Measurements from ENCODE around the gene DNAJC16. TPM values are rescaled to one million over a fixed set of nuclear protein-coding genes. Genes with fewer than 3 reads are reported as not detected.
A peak's percentile ranks its signal among the peaks of the same experiment; 100 is the strongest.

Gene DNAJC16
- total RNA-seq, 1 experiment from 2014 or later = 15.1 TPM

- H3K4me1 Mint-ChIP-seq (ENCODE audit: low read depth, unreplicated experiment) = no peaks in the 10 kb centered on the region
- Histone ChIP-seq H3K9me3 (no peaks in the 10 kb centered on the region), H3K4me3 (ENCODE audit: low read depth, low read length) (no peak overlapping the region), H3K36me3 (ENCODE audit: control insufficient read depth, insufficient read depth, low read length) (peaks cover 2% of the 10 kb centered on the region; the same call in 1 of the 2 replicates), H3K4me1 (no peaks in the 10 kb centered on the region), H3K27me3 (replicated peaks; ENCODE audit: control insufficient read depth, insufficient read depth, low read length) (no peaks in the 10 kb centered on the region)
- H3K9me3 Mint-ChIP-seq (ENCODE audit: unreplicated experiment) = no peaks in the 10 kb centered on the region
- POLR2A ChIA-PET = no interaction called here
- peaks cover 62% of the 10 kb centered on the region for H3K36me3 Mint-ChIP-seq (ENCODE audit: insufficient read depth, unreplicated experiment)
- TF ChIP-seq CTCF (IDR thresholded peaks at IDR 0.05; ENCODE audit: insufficient read depth in 1 of 2, low read depth in 1 of 2, low read length in 1 of 2, severe bottlenecking in 1 of 2, unreplicated experiment in 1 of 2) = no peak
- H3K27me3 Mint-ChIP-seq (ENCODE audit: insufficient read depth, unreplicated experiment) = no peaks in the 10 kb centered on the region
- DNase-seq = no peak
- CTCF ChIA-PET = no interaction called here
- intact Hi-C loops (cut with micrococcal nuclease; ENCODE audit: unreplicated experiment) = no loop called here
- no peak overlapping the region for H3K4me3 Mint-ChIP-seq (ENCODE audit: unreplicated experiment)
- no TSS peak for BruUV-seq (replicated peaks)
- no peak overlapping the region for H3K27ac Mint-ChIP-seq (ENCODE audit: unreplicated experiment)
Observed at GRCh38 chr1:15570861-15571260, 44.2 kb downstream of the DNAJC16 start.

- peaks cover 2% of the 10 kb centered on the region; the same call in 1 of the 2 replicates for H3K36me3 ChIP-seq (ENCODE audit: control insufficient read depth, insufficient read depth, low read length)
- Mint-ChIP-seq H3K27me3 (ENCODE audit: insufficient read depth, unreplicated experiment) (no peaks in the 10 kb centered on the region), H3K36me3 (ENCODE audit: insufficient read depth, unreplicated experiment) (peaks cover 59% of the 10 kb centered on the region), H3K9me3 (ENCODE audit: unreplicated experiment) (no peaks in the 10 kb centered on the region), H3K4me1 (ENCODE audit: low read depth, unreplicated experiment) (no peaks in the 10 kb centered on the region), H3K27ac (ENCODE audit: unreplicated experiment) (no peak overlapping the region), H3K4me3 (ENCODE audit: unreplicated experiment) (no peak overlapping the region)
- CTCF ChIA-PET = no interaction called here
- no peak overlapping the region for H3K4me3 ChIP-seq (ENCODE audit: low read depth, low read length)
- H3K9me3 ChIP-seq = no peaks in the 10 kb centered on the region
- POLR2A ChIA-PET = no interaction called here
- no peak for DNase-seq
- intact Hi-C loops (cut with micrococcal nuclease; ENCODE audit: unreplicated experiment) = no loop called here
- TF ChIP-seq CTCF (IDR thresholded peaks at IDR 0.05; ENCODE audit: insufficient read depth in 1 of 2, low read depth in 1 of 2, low read length in 1 of 2, severe bottlenecking in 1 of 2, unreplicated experiment in 1 of 2) = no peak
- BruUV-seq (replicated peaks) = TSS peak; percentile 16
- H3K4me1 ChIP-seq = no peaks in the 10 kb centered on the region
- H3K27me3 ChIP-seq (replicated peaks; ENCODE audit: control insufficient read depth, insufficient read depth, low read length) = no peaks in the 10 kb centered on the region
Observed at GRCh38 chr1:15571266-15571665, 44.6 kb downstream of the DNAJC16 start.

GRCh38 chr1:15573477-15573876, 46.8 kb downstream of the DNAJC16 start:
- Mint-ChIP-seq H3K9me3 (ENCODE audit: unreplicated experiment) (no peaks in the 10 kb centered on the region), H3K36me3 (ENCODE audit: insufficient read depth, unreplicated experiment) (peaks cover 69% of the 10 kb centered on the region), H3K27me3 (ENCODE audit: insufficient read depth, unreplicated experiment) (no peaks in the 10 kb centered on the region), H3K4me3 (ENCODE audit: unreplicated experiment) (no peak overlapping the region), H3K4me1 (ENCODE audit: low read depth, unreplicated experiment) (no peaks in the 10 kb centered on the region), H3K27ac (ENCODE audit: unreplicated experiment) (no peak overlapping the region)
- H3K4me1 ChIP-seq = no peaks in the 10 kb centered on the region
- no peaks in the 10 kb centered on the region for H3K27me3 ChIP-seq (replicated peaks; ENCODE audit: control insufficient read depth, insufficient read depth, low read length)
- no peak for DNase-seq
- no peak for TF ChIP-seq CTCF (IDR thresholded peaks at IDR 0.05; ENCODE audit: insufficient read depth in 1 of 2, low read depth in 1 of 2, low read length in 1 of 2, severe bottlenecking in 1 of 2, unreplicated experiment in 1 of 2)
- no TSS peak for BruUV-seq (replicated peaks)
- POLR2A ChIA-PET = no interaction called here
- intact Hi-C loops (cut with micrococcal nuclease; ENCODE audit: unreplicated experiment) = no loop called here
- H3K9me3 ChIP-seq = no peaks in the 10 kb centered on the region
- CTCF ChIA-PET = interaction anchor here (0.7 kb wide), 1 partner anchor 219 kb away, joined by 3 read pairs; no protein-coding TSS in a partner anchor
- H3K36me3 ChIP-seq (ENCODE audit: control insufficient read depth, insufficient read depth, low read length) = peaks cover 2% of the 10 kb centered on the region; the same call in 1 of the 2 replicates
- H3K4me3 ChIP-seq (ENCODE audit: low read depth, low read length) = no peak overlapping the region

Data from Caco-2 (cell line).